ENCODE data around the gene SERPINE3.

The SERPINE3 gene

DNA sequence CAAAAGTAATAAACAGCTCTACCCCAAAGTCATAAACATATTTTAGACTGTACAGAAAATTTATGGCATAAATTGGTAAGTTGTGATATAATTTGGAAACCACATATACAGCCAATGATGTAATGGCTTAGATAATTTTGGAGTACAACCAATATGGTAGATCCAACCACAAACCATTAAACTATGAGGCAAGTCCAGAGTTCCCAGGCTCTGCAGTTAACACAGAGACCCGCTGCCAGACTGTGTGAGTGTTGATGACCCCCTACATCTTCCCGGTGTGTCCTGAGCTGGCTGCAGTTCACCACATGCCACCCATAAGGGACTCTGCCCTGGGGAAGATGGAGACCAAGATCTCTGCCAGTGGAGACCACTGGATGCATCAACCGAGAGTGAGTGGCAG, 9.9 kb upstream of the SERPINE3 start:
- DNase-seq = no peak

DNA sequence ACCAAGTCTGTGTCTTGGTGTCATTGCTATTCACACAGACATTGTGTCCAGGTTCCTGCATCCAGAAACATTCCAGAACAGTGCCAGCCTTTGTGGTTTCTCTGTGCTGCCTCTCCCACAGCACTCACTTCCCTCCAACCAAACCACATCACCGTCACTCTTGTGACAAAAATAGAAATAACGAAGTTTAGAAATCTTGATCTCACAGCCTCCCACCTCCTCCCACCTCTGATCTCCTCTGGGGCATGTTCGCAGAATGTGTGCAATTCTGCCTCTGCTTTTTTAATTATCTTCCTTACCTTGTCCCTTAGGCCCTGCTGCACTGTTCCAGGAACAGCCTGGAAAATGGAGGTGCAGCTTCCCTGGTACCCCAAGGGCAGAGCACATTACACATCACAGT, 8.7 kb upstream of the SERPINE3 start:
- no peak for DNase-seq

DNA sequence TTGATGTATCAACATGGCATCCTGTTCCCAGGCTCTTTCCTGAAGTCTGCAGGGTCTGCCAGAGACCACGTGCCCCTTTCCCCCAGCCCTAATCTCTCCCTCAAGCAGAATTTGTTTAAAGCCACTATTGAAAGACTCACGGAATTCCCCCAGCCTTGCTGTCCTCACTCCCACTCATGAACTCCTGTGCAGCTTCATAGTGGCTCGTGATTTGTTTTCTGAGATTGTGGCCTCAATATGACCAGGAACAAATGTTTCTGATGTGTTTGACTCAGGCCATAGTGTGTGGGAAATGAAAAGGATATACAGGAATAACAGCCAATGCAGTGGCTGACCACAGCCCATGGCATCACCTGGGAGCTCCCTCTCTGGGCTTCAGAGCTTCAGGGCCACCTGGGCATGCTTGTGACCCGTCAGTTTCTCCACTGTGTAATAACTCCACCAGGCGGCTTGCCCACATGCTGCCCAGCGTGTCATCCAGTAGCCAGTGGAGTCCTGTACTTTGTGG, 8.1 kb upstream of the SERPINE3 start:
- no peak for DNase-seq

DNA sequence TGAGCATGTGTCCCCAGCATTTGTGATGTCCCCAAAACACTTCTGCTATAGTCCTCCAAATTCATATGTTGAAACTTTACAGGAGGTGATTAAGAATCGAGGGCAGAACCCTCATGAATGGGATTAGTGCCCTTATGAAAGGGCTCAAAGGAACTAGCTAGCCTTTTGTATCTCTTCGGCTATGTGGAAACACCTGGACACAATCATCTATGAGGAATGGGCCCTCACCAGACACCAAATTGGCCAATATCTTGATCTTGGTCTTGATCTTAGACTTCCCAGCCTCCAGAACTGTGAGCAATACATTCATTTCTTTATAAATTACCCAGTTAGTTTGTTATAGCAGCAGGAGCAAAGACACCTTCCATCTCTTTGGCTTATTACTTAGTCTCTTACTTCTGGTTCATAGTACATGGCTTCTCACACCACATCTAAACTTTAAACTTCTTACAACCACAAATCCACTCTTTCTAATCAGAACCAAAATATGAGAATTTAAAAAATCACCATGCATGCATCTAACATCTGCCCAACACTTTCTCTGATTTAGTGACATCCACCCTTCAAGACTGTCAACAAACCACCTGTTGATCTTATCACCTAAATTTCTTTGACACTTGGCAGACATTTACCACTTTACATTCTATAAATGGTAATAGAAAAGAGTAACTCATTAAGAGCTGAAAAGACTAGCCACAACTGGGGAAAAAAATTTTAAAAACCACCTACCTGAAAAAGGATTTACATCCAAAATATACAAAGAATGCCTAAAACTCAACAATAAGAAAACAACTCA, 6.7 kb upstream of the SERPINE3 start:
- no peak for DNase-seq

DNA sequence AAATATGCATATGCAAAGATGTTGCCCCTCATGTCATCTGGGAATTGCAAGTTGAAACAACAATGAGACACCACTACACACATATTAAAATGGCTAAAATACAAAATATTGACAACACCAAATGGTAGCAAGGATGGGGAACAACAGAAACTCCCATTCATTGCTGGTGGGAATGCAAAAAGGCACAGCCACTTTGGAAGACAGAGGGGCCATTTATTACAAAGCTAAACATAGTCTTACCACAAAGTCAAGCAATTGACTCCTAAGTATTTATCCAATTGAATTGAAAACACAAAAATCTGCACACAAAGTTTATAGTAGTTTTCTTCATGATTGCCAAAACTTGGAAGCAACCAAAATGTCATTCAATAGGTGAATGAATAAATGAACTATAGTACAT, 6.1 kb upstream of the SERPINE3 start:
- DNase-seq = no peak

DNA sequence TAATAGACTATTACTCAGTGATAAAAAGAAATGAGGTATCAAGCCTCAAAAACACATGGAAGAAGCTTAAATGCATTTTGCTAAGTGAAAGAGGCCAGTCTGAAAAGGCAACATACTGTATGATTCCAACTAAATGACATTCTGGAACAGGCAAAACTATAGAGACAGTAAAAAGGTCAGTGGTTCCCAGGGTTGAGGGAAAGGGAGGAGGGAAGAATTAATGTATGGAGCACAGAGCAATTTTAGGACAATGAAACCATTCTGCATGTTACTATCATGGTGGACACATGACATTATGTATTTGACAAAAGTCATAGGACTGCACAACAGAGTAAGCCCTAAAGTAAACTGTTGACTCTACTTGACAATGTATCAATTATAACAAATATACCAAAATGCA, 5.7 kb upstream of the SERPINE3 start:
- no peak for DNase-seq

DNA sequence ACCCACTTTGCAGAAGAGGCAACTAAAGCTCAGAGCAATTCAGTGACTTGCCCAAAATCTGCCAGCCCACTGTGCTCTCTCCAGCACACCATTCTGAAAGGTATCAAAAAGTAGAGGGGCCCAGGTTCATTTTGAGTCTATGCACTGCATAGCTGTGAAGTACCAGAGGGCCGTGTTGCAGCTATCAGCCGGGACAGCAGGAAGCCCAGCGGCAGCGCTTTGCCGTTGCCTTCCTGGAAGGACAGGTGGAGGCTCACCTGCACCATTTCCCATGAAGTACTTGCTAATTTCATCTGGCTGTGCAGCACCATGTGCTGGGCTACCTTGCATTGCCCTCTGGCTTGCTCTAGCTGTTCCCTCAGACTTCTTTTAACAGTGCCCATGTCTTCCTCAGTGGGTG, 2.7 kb upstream of the SERPINE3 start:
- DNase-seq = no peak

DNA sequence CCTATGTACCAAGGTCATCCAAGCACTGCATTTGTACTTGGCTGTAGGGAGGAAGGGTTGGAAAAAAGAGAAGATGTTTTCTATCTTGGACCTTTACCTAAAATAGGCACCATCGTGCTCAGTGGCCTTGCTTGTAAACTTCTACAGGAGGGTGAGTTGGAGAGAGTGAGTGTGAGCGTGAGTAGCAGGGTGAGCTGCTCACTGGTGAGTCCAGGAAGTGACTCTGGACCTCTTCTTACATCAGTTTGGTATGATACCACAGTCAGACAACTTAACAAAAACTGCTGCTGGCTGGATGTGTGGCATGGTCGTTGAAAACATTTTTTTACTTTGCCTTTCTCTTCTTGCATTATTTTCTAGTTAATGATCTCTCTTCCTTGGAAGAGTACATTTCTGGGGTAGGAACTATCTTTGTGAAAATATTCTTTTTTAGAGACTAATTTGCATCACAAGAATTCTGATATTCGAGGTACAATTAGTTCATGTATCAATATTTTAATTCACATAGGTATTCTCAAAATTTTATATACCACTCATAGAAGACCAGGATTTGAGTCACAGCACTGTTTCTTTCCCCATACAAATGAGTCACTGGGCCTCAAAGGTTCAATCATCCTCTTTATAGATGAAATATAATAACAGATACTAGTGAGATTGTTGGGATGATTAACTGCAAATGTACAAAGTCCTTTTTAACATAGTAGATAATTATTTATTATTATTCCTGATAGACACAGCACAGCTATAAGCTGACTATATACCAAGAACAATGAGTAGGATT, 651 bp downstream of the SERPINE3 start:
- DNase-seq = no peak

DNA sequence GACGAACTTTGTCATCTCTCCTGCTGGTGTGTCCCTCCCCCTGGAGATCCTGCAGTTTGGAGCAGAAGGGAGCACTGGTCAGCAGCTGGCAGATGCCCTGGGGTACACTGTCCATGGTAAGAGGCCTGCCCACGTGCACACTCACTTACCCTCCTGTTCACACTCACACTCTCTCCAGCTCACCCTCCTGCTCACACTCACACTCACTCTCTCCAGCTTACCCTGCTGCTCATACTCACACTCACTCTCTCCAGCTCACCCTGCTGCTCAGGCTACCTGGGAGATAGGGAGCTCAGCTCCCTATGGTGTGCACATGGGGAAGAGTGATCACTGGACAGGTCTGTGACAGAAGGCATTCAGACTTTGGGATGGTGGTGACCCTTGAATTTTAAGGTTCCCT, 1.7 kb downstream of the SERPINE3 start:
- no peak for DNase-seq

DNA sequence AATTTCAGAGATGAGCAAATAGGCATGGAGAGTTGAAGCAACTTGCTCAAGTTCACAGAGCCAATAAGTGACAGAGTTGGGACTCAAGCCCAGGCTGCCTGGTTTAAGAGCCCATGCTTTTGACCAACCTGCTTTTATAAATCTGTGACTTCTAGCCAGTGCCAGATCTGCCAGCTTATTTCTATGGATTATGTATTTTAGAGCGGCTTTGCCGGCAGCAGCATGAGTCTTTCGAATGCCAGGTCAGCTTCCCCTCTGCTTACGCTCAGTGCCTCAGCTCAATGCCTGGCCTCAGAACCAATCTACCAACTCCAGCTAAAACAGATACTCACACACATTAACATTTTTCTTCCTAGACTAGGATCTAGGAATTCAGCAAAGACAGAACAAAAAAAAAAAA, 2.3 kb downstream of the SERPINE3 start:
- no peak for DNase-seq

DNA sequence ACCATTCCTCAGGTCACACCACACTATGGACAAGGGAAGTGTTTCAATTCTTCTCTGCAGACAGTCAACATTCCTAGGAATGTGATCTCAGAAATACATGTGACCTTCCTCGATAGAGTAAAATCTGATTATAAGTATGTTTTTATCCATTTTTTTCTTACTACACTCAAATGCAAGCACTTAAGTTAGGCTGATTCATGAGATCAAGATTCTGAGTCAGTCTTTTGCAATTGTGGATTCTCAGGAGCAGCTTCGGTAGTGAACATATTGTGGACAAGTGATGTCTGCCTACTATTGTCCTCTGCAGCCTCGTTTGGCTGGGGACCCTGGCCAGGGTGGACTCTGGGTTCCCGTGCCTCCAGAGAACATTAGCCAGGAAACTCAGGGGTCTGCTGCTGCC, 3.2 kb downstream of the SERPINE3 start:
- DNase-seq = no peak

DNA sequence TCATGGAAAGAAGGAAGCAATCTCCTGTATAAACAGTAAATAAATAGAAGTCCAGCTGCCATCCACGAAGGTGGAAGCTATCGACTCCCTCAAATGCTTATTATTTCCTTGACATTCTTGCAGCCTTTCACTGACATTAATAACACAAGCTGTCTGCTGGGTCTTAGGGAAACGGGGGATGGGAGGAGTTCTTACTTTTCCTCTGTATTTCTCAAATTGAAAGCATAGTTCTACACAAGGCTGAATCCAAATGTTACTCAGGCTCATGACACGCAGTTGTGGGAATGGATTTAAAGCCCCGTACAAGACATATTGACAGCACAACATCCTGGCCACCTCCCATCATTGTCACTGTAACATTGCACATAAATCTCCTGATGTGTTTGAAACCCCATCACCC, 4.0 kb downstream of the SERPINE3 start:
- DNase-seq = no peak

DNA sequence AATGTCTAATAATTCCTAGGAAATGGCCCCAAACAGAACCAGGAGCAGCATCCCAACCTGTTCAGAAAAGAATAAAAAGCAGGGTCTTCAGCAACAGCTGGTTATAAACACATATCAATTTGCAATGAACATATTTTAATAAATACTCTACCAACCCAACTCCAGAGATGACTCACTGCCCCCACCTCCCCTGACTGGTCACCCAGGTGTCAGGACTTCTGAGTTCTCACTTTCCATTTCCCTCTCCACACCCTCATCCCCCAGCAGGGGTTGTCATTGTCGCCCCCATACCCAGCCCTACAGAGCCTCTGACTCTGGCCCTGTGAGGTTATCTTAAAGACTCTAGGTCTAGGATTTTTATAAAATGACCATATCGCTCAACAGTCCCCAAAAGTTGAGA, 6.9 kb downstream of the SERPINE3 start:
- no peak for DNase-seq

DNA sequence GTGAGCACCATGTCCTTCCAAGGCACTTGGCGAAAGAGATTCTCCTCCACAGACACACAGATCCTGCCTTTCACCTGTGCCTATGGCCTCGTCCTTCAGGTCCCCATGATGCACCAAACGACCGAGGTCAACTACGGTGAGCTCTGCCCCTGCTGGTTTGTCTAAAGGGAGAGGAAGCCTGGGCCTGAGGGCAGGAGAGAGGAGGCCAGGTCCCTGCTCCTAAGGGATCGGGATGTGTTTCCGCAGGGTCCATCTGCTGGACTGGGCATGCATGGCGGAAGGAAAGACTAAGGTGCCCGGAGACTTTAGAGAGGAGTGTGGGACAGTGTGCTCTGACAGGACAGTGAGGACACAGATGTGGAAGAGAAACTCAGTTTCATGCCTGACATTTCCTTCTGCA, 7.6 kb downstream of the SERPINE3 start:
- DNase-seq = no peak

DNA sequence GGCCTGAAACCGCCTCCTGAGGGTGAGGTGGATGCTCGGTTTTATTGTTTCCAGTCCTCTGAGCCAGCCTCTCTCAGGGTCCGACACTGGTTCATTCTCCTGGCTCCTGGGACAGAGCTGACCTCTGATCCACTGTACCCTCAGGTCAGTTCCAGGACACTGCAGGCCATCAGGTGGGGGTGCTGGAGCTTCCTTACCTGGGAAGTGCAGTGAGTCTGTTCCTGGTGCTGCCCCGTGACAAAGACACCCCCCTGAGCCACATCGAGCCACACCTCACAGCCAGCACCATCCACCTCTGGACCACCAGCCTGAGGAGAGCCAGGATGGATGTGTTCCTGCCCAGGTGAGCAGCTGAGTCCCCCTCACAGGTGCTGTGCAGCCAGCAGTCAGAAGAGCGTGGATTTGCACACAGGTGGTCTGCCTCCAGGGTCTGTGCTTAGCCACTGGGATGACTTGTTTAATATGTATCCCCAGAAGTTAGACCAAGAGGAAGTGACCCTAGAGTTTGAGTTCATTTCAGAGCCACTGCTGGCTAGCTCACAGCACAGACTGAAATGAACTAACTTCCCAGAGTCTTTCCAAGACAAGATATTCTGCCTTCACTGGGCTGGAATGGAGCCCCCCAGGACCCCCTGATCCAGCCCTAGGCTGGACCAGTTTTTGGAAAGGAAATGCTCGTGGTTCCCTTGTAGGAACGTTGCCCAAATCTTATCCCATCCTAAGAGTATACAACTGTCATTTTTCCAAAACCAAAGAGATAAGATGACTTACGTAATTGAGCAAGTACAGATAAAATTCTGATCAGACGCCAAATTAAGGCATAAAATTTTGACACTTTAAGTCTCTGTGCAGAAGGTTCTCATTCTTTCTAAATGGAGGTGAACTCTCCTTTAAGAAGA, 8.8 kb downstream of the SERPINE3 start:
- DNase-seq = no peak

DNA sequence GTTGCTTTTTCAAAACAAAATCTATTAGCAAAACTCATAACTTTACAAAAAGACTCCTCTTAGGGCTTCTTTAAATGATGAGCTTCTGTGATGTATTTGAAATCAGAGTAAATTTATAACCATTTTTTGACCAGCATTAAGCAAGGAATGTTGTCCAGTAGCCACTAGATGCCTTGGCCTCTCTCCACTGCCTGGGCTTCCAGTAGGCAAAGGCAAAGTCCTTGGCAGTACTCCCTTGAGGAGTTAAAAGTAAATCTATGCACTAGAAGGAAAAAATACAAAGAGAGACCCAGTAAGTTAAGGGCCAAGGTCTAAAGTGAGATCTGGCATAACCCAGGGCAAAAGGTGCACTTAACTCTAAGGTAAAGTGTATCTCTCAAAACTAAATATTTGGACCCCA, 9.5 kb downstream of the SERPINE3 start:
- no peak for DNase-seq

DNA sequence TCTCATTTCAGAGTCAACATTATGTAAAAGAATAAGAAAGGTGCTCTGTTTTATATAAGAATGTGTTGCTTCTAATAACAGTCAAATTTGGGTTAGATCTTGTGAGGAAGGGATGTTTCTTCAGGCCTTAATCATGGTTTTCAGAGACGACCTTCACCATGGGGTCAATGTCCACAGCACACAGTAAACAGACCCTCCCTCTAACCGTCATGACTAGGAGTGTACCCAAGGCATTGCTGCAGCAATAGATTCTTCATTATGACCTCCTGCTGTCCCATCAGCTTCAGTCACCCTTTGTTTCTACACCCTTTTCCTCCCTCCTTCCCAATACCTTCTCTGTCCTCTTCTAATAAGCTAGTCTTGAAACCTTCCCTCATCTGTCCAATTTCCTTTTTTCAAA, 15.7 kb downstream of the SERPINE3 start:
- no peak for DNase-seq

DNA sequence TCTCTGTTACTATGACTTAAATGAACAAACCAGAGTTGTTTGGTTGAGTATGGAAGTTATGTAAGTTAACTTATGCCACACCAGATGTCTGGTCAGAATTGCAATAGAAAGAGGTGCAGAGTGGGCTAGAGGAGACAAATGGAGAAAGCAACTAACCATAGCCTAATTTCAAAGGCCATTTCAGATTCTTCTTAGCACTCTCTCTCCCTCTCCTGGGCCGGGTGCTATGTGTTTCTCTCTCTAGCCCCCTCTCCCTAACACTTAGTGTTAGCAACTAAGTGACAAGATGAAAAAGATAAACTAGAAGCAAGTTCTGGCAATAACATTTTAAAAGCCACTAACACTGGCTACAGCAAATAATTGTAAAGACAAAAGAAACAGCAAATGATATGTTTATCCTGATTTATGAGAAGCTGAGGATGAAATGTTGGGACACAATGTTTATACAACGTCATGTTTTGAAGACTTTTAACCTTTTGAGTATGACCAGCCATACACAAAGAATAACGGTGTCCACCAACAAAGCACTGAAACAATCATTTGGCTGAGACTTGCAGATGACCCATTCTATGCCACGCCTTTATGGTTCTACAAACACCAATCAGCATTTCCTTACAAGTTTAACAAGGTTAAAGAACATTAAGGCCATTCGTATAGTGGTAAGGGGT, 18.6 kb downstream of the SERPINE3 start:
- no peak for DNase-seq

DNA sequence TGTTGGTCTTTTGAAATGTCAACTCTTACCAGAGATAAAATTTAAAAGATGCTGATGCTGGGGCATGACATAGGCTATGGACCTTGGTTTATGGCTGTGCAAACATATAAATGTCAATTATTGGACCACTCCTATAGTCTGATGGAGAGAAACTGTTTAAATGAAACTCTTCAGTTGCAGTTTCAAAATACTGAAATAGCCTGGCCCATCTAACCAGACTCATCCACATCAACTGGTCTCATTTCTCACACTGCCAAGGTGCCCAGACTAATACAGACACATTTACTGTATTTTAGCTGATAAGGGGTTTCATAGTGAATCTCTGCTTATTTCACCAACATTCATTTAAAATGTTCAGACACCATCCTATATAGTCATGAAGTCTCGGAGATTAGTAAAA, 19.9 kb downstream of the SERPINE3 start:
- no peak for DNase-seq

DNA sequence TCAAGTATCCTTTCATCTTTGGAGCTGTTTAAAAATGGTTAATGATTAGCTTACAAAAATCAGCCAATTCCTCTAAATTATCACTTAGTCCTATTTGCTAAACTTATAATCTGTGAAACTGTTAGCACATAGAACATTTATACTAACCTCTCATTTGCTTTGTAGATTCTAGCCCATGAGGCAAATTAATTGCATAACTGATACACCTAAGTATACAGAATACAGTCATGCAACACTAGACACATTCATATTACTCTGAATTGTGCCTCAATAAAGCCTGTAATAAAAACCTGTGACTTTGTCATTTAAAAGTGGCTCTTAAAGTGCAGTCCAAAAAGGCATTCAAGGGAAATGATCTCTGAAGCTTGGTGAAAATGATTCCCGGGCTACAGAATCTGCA, 21.0 kb downstream of the SERPINE3 start:
- no peak for DNase-seq

DNA sequence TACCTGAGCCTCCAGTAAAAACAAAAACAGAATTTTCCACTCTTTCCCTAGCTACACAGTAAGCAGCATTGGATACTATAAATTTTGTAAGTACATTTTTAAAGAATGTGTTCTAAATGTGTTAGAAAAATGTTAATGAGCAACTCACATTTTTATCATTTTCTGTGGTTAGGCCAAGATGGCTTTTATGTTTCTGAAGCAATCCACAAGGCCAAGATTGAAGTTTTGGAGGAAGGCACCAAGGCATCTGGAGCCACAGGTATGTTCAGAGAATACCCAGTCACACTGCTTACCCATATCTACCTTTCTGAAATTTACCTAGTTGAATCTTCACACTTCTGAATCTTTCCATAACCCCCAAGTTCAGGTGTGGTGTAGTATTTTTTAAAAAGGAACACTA, 21.6 kb downstream of the SERPINE3 start:
- DNase-seq = no peak

DNA sequence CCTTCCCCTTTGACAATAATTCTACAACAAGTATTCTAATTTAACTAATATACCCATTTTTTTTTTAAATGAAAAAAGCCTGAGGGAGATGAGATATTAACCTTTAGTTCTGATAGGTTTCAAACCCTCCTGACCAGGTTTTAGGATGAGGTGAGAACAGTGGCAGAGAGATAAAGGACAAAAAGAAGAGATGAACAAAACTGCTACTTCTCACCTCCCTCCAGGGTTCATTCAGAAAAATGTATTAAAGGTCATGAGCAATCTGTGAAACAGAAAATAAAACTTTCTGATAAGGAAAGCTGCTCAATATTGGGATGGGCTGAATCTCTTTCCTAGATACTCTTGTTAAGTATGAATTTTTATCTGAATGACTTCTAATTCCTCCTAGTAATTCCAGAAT, 24.1 kb downstream of the SERPINE3 start:
- no peak for DNase-seq

Data from NCI-H524 treated with DMSO at 0.1 percent for 48 hours (cell line).